Mesenteric fat pad (tissue), 1 donor: ENCODE data around the gene AMOTL2. TPM values are rescaled to one million over a fixed set of nuclear protein-coding genes. Genes with fewer than 3 reads are reported as not detected.
A peak's percentile ranks its signal among the peaks of the same experiment; 100 is the strongest.

Experiments
- DNase-seq: peaks from one replicate; pipeline ENCODE4 v3.0.0-alpha.2; 2020; ENCODE audit warnings: low spot score
- microRNA-seq: library from miRNA; unstranded; fragments of <30 nt; microRNA quantifications from one replicate; pipeline ENCODE4 v1.2.0, GENCODE V29; 2020; ENCODE audit warnings: borderline number of aligned reads
- total RNA-seq: library from RNA; stranded (reverse); fragmentation: NEBNext Ultra II Directional; extraction: Animal tissue kit (Norgen Biotek cat#: 25700); gene quantifications from one replicate; pipeline ENCODE4 v1.2.1, GENCODE V29; 2021
- donor health status: DM: yes; HTN: yes; CAD: no.

Gene AMOTL2
- total RNA-seq, 1 donor from 2014 or later = 272 TPM

DNA sequence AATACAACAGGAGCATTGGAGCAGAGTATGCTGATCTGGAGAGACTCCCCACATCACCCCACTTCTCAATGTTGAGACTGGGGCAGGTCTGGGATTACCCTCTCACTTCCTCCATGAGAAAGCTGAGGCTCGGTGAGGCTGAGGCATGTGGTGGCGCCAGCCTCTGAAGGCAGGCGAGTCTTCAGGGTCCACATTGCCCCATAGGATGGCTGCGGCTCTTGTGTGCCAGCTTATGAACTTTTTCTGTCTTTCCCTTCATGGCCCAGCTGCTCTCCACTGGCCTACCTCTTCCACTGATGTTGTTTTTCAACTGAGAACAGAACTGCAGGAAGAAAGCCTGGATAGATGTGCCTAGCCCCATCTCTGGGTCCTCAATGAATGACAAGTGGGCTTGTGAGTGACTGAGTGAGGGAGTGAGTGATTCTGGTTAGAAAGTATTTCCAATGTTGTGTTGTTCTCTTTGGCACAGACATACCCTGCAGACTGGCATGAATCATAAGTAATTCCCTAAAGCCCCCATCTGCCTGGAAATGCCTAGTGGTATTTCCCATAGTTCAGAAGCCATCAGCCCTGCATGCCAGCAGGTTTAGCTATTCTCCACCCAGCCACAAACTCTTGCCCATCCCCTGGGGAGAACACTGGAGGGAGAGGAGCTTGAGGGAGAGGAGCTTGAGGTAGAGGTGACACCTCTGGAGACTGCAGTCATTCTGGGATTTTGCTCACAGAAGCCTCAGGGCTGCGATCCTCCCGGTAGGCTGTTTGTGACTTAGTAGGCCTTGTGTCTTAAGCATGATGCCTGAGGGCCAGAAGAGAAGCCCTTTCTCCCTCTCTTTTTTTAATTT, 56.9 kb downstream of the AMOTL2 start:
- no peak for DNase-seq

DNA sequence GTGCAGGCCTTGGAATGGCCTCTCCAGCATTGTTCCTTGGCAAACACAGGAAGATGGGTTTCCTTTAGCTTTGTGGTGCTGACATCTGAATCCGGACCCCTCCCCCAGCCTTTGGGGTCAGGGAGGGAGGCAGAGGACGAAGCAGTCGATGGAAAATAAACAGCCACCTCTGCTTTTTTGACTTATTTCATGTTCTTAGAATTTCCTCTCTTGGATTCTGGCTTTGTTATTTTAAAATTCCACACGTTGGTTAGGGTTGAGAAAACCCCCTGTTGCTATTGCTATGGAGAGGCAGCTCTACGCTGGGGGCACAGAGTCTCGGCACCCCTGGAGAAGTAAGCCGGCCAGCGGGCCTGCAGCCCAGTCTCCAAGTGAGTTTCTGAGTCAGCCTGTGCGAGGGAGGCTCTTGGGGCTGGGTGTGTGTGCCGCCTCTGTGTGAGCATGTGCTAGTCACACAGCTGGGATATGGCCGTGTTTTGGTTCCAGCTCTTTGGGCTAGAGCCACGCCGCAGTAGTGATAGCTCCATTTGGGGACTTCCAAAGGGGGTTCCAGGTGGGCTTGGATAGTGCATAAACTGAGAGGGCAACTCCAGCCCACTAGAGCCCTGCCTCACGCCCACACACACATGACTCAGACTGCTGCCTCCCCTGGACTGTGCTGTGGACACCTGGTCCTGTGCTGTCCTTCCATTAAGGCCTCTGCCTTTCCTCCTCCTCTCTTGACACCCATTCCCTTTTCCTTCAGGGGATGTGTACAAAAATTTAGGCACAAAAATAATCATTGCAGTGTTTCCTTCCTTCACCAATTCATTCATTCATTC, 58.8 kb downstream of the AMOTL2 start:
- DNase-seq = peak; percentile 92

DNA sequence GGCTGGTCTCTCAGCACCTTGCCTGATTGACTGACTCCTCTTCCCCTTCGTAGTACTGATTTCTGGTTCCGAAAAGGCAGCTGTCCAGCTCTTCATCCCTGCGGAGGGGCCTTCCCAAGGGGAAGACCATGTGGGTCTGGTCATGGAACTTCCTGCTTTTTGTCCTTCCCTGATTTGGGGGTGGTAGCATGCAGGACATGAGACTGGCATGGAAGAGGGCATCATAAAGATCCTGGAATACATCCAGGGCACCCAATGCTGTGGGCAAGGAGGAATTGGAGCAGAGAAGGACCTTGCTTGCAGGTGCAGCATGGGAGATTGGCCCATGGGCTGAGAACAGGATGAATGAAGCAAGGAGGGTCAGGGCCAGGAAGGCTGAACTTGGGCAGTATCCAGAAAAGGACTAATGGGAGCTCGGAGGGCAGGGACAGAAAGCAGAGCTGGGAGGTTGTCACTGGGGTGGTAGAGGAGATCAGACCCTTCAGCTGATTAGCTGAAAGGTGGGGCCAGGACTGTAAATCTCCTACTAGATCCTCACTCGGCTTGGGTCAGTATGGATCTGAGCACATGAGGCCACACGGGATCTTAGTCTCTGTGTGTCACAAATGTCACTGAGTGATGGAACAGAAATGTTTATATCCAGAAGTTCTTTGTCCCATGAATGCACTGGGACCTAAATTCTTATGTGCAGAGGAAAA, 59.5 kb downstream of the AMOTL2 start:
- DNase-seq = peak; percentile 84

DNA sequence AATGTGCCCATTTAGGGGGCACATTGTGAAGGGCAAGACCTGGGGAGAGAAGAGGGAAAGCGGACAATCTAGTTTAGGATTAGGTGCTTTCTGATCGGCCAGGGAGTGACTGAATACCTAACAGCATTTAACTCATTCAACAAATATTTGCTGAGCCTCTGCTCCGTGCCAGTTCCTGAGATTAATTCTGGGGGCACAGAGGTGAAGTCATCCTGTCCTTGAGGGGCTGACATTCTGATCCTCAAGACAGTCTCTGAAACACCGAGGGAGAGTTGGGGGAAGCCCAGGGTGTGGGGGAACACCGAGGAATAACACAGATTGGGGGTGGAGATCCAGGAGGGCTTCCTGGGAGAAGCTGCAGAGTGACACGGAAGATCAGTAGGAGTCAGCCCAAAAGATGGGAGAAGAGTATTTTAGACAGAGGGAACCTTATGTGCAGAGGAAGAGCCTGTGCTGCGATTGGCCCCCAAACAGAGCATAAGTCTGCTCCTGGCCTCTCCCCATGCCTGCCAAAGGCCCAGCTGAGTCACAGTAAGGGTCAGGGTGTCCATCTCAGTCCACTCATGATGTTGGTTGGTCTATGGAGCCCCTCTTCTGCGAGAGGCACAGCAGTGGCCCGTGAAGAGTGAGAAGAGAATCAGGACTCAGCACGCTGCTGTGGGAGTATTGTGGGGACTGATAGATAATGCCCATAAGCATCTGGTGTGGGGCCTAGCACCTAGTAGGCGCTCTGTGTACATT, 60.2 kb downstream of the AMOTL2 start:
- no peak for DNase-seq

DNA sequence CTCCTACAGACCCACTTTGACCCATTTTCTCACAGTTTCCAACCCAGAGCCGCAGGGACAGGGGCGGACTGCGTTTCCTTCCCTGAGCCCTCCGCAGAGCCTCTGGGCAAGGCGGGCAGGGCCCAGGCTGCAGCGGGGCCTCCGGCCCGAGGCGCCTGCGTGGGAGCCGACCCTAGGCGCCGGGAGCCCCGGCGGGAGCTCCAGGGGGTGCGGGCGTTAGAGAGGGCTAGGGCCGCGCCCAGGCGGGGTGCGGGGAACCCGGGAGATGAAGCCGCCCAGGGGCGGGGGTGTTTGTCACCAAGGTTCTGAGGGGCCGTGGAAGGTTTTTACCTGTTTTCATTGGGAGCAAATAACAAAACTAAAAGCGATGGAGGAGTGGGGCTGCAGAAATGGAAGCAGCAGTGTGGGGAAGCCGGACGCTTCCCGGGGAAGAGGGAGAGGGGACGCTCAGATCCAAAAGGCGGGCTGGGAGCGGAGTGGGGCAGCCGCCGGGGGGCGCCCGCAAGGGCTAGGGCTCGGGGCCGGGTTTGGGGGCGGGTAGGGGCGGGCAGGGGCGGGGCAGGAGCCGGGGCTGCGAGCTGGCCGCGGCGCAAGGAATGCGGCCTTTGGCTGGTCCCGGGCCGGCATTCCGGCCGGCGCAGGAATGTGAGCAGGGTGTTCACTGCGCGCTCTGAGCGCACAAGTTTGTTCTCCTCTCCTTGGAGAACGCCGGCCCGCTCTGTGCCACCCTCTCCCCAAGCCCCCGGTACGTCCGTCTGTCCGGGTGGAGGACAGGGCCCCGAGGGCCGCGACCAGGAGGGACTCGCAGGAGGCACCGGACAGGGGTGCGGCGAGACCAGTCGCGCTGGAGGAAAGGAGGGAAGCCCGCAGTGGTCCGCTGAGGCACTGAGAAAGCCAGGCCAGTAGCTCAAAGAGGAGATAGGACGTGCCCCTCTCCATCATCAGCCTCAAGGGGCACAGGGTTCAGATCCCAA, 61.1 kb downstream of the AMOTL2 start:
- no peak for DNase-seq

DNA sequence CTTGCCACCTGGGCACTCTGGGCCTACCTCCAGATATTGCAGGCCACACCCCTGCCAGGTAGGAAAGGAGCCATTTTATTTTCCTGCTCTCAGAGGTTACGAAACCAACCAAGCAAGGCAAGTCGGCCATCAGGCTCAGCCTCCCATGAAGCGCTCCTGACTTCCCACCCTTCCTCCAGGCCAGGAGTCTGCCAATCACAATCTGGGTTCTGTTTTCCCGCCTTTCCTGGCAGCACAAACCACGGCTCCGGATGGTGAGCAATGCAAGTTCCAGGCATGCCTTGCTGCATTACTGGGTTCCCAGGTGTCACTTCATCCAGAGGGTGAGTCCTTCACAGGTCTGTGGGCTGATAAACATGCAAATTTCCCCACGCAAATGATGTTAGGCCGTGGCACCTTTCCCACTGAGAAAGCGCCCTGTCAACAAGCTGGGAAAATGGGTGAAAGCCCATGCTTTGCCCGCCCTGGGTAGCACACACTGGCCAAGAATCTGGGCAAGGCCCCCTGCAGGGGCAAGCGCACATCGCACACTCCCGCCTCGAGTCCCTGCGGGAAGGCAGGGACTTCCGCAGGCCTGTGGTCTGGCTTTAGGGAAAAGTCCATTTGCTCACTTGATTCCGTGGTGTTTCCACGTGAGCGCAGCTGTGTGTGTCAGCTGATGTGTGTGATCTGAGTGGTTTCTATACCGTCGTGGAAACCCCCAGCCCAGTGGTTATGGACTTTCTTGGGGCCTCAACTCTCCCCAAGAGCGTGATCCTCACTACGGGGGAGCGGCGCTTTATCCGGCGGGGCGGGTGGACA, 62.0 kb downstream of the AMOTL2 start:
- DNase-seq = no peak

DNA sequence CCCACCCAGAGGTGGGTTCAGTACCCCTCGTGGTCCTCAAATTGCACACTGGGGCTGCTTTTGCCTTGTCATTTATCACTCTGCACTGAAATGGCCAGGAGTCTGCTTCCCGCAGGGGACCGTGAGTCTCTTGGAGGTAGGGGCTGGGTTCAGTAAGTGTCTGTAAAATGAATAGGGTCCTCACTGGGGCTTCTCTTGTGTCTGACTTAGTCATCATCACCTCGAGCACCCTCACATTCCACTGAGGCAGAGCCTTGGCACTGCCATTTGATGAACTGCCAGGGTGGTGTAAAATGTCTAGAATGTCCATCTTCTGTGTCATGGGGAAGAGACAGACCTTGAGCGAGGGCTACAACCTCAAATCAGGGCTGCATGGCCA, 62.6 kb downstream of the AMOTL2 start:
- no peak for DNase-seq

DNA sequence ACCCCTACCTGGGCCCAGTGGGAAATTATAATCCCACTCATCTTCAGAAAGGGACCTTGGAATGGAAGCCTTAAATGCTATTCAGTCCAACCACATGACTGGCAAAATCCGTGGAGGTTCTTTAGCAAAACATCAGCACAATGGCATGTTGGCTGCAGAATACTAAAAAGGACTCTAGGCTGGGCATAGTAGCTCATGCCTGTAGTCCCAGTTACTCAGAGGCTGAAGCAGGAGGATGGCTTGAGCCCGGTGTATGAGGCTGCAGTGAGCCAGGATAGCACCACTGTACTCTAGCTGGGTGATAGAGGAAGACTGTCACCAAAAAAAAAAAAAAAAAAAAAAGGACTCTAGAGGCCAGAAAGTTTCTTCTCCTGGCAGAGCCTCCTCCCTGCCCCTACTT, 63.0 kb downstream of the AMOTL2 start:
- no peak for DNase-seq

DNA sequence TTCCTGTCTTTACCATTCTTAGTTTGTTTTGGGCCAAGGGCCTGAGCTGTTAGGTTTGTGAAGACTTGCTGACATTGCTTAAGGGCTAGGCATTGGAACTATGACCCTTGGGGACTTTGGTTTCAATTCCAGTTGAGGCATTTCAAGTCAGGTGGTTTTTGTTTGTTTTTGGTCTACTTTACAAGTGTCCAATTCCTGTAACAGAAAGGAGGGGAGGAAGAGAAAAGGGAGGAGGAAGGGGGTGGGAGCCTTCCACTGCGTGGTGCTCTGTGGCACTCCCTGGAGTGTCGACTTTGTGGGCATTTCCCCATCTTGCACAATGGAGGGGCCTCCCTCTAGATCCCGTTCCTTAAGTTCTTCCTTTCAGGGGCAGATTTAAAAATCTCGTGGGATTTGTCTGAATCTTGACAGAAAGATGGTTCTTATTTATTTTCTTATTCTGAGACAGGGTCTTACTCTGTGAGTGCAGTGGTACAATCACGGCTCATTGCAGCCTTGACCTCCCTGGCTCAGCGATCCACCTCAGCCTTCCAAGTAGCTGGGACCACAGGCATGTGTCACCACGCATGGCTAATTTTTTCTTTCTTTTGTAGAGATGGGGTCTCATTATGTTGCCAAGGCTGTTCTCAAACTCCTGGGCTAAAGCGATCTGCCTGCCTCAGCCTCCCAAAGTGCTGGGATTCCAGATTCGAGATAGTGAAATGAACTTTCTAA, 64.1 kb downstream of the AMOTL2 start:
- DNase-seq = no peak

DNA sequence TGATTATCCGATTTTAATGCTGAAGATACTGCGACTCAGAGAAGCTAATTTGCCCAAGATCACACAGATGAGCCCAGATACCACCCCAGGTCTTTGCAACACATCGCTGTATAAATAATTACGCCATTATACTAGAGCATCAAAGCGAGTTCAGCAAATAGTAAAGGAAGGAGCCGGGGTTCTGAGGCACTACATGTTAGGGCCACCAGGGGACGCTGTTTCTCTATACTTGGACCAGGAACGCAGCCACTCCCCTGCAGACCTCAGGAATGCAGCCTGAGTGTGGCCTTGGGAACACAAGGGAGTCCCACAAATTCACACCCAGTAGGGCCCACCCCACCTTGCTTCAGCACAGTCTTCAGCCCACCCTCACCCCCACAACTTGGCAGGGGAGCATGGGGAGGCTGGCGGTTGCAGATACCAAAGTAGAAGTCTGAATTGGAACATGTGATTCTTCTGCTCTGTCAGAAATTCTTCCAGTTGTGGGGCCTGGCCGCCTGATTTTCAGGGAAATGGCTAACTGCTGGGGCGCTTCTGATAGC, 65.8 kb downstream of the AMOTL2 start:
- no peak for DNase-seq

DNA sequence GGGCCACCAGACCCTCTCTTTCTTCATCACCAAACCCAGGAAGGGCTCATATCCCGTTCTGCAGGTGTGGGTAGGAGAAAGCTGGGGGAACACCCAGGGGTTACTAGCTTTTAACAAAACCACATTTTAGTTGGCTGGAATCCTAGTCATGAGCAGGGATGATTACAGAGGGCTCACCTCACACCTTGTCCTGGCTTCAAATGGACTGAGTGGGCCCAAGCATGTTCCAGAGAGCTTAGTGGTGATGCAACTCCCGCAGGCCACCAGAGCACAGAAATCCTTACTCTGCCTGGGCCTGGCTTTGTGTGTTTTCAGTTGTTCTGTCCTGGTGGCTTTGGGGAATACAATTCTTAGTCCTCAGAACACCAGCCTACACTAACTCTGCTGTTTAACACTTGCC, 66.8 kb downstream of the AMOTL2 start:
- no peak for DNase-seq

DNA sequence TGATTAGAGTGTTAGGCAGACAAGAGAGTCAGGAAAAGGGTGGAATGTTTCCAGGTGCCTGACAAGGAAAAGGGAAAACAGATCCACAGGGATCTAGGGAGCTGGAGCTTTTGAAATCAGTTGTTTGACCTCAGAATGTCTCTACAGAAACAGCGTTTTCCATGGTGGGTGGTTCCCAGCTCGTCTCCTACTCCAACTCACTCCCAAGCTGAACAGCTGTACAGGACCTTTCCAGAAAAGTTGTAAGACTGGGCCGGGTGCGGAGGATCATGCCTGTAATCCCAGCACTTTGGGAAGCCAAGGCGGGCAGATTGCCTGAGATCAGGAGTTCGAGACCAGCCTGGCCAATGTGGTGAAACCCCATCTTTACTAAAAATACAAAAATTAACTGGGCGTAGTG, 67.9 kb downstream of the AMOTL2 start:
- no peak for DNase-seq

Small RNA genes within 50 kb of the gene (microRNA-seq; reads per million reads assigned to microRNA genes)
- not detected for gene MIR6827

Other genes with a start within 250 kb of the AMOTL2 start
- gene RYK, start 123.6 kb downstream of the AMOTL2 start, total RNA-seq = 57.6 TPM
- 51.1 TPM for gene ANAPC13, start 111.5 kb upstream of the AMOTL2 start, total RNA-seq
- 27.3 TPM for gene CEP63, start 111.6 kb upstream of the AMOTL2 start, total RNA-seq